ENCODE results near the gene RPS6KC1.

The RPS6KC1 gene

GRCh38 chr1:213164561-213164960, 113.5 kb downstream of the RPS6KC1 start:
- Histone ChIP-seq H3K4ac (ENCODE audit: low read depth in 1 of 2, low read length in 2 of 2) (no peak overlapping the region), H4K91ac (ENCODE audit: low read length) (no peak overlapping the region), H3K4me1 (ENCODE audit: control insufficient read depth, insufficient read depth, low read depth, low read length) (no peaks in the 10 kb centered on the region), H3K23ac (ENCODE audit: low read length in 2 of 2) (no peak overlapping the region), H2AFZ (ENCODE audit: low read depth, low read length) (no peak overlapping the region), H2BK5ac (ENCODE audit: low read depth, low read length, poor library complexity, severe bottlenecking) (no peak overlapping the region), H2BK120ac (ENCODE audit: low read depth, low read length) (no peak overlapping the region), H3K18ac (ENCODE audit: low read depth in 1 of 2, low read length in 2 of 2) (no peak overlapping the region), H3K27ac (ENCODE audit: low read length, poor library complexity, severe bottlenecking) (no peak overlapping the region), H2BK12ac (ENCODE audit: low read length in 2 of 2) (no peak overlapping the region), H2AK5ac (ENCODE audit: low read length, severe bottlenecking) (no peak overlapping the region), H3K4me2 (ENCODE audit: low read length, poor library complexity, severe bottlenecking) (no peak overlapping the region), H3K4me3 (ENCODE audit: insufficient read depth in 1 of 2, low read depth in 1 of 2, low read length in 2 of 2) (no peak overlapping the region), H2BK15ac (ENCODE audit: low read depth, poor library complexity, severe bottlenecking) (no peak overlapping the region), H3K14ac (ENCODE audit: low read length in 2 of 2) (no peak overlapping the region), H3K27me3 (ENCODE audit: control insufficient read depth in 1 of 2, insufficient read depth in 1 of 2, low read length in 2 of 2) (no peaks in the 10 kb centered on the region), H3K9me3 (ENCODE audit: control insufficient read depth, low read length) (no peaks in the 10 kb centered on the region), H3K79me1 (replicated peaks; ENCODE audit: low read length, poor library complexity, severe bottlenecking) (peaks cover 12% of the 10 kb centered on the region), H4K8ac (ENCODE audit: low read length) (no peak overlapping the region), H3K36me3 (ENCODE audit: control insufficient read depth in 1 of 2, insufficient read depth in 2 of 2, low read depth in 1 of 2, low read length in 2 of 2) (no peaks in the 10 kb centered on the region), H3K9ac (ENCODE audit: low read length) (no peak overlapping the region)
- no peak for DNase-seq
- WGBS, result 98% methylated on average over 3 of the region's 3 CpGs

- H2BK15ac ChIP-seq (ENCODE audit: low read depth, poor library complexity, severe bottlenecking), result no peak overlapping the region
- 93% methylated on average over 3 of the region's 3 CpGs for WGBS
Measured at GRCh38 chr1:213166852-213167251, 115.8 kb downstream of the RPS6KC1 start.

GRCh38 chr1:213171711-213172110, 120.7 kb downstream of the RPS6KC1 start:
- no peak overlapping the region for H2BK12ac ChIP-seq (ENCODE audit: low read length in 2 of 2)
- no peak overlapping the region for H3K27ac ChIP-seq (ENCODE audit: low read length, poor library complexity, severe bottlenecking)
- H3K36me3 ChIP-seq (ENCODE audit: control insufficient read depth in 1 of 2, insufficient read depth in 2 of 2, low read depth in 1 of 2, low read length in 2 of 2), result peaks cover 2 to 30% of the 10 kb centered on the region in 2 experiments
- no peak overlapping the region for H3K4ac ChIP-seq (ENCODE audit: low read depth in 1 of 2, low read length in 2 of 2)
- H3K4me2 ChIP-seq (ENCODE audit: low read length, poor library complexity, severe bottlenecking), result no peak overlapping the region
- H3K79me1 ChIP-seq (replicated peaks; ENCODE audit: low read length, poor library complexity, severe bottlenecking), result peaks cover 3% of the 10 kb centered on the region
- no peak overlapping the region for H2BK15ac ChIP-seq (ENCODE audit: low read depth, poor library complexity, severe bottlenecking)
- no peaks in the 10 kb centered on the region for H3K4me1 ChIP-seq (ENCODE audit: control insufficient read depth, insufficient read depth, low read depth, low read length)
- H2AK5ac ChIP-seq (ENCODE audit: low read length, severe bottlenecking), result no peak overlapping the region
- H3K23ac ChIP-seq (ENCODE audit: low read length in 2 of 2), result no peak overlapping the region
- no peak for DNase-seq
- no peak overlapping the region for H3K9ac ChIP-seq (ENCODE audit: low read length)
- over 99% methylated on average over 5 of the region's 5 CpGs for WGBS
- no peak overlapping the region for H4K8ac ChIP-seq (ENCODE audit: low read length)
- H4K91ac ChIP-seq (ENCODE audit: low read length), result no peak overlapping the region
- no peak overlapping the region for H2AFZ ChIP-seq (ENCODE audit: low read depth, low read length)
- H3K27me3 ChIP-seq (ENCODE audit: control insufficient read depth in 1 of 2, insufficient read depth in 1 of 2, low read length in 2 of 2), result no peaks in the 10 kb centered on the region
- no peaks in the 10 kb centered on the region for H3K9me3 ChIP-seq (ENCODE audit: control insufficient read depth, low read length)
- H3K4me3 ChIP-seq (ENCODE audit: insufficient read depth in 1 of 2, low read depth in 1 of 2, low read length in 2 of 2), result no peak overlapping the region
- H3K14ac ChIP-seq (ENCODE audit: low read length in 2 of 2), result no peak overlapping the region
- H2BK120ac ChIP-seq (ENCODE audit: low read depth, low read length), result no peak overlapping the region
- H2BK5ac ChIP-seq (ENCODE audit: low read depth, low read length, poor library complexity, severe bottlenecking), result no peak overlapping the region
- no peak overlapping the region for H3K18ac ChIP-seq (ENCODE audit: low read depth in 1 of 2, low read length in 2 of 2)

More at GRCh38 chr1:213166852-213167251, 115.8 kb downstream of the RPS6KC1 start:
- peaks cover 0 to 4% of the 10 kb centered on the region in 2 experiments for H3K36me3 ChIP-seq (ENCODE audit: control insufficient read depth in 1 of 2, insufficient read depth in 2 of 2, low read depth in 1 of 2, low read length in 2 of 2)
- H3K9ac ChIP-seq (ENCODE audit: low read length), result no peak overlapping the region
- no peaks in the 10 kb centered on the region for H3K9me3 ChIP-seq (ENCODE audit: control insufficient read depth, low read length)
- H2BK120ac ChIP-seq (ENCODE audit: low read depth, low read length), result no peak overlapping the region
- H3K27ac ChIP-seq (ENCODE audit: low read length, poor library complexity, severe bottlenecking), result no peak overlapping the region
- no peak overlapping the region for H3K18ac ChIP-seq (ENCODE audit: low read depth in 1 of 2, low read length in 2 of 2)
- H3K79me1 ChIP-seq (replicated peaks; ENCODE audit: low read length, poor library complexity, severe bottlenecking), result peaks cover 10% of the 10 kb centered on the region
- no peak overlapping the region for H2BK5ac ChIP-seq (ENCODE audit: low read depth, low read length, poor library complexity, severe bottlenecking)
- no peak for DNase-seq
- no peak overlapping the region for H3K23ac ChIP-seq (ENCODE audit: low read length in 2 of 2)
- H3K4me3 ChIP-seq (ENCODE audit: insufficient read depth in 1 of 2, low read depth in 1 of 2, low read length in 2 of 2), result no peak overlapping the region
- H3K14ac ChIP-seq (ENCODE audit: low read length in 2 of 2), result no peak overlapping the region
- H3K27me3 ChIP-seq (ENCODE audit: control insufficient read depth in 1 of 2, insufficient read depth in 1 of 2, low read length in 2 of 2), result no peaks in the 10 kb centered on the region
- no peak overlapping the region for H3K4ac ChIP-seq (ENCODE audit: low read depth in 1 of 2, low read length in 2 of 2)
- H3K4me2 ChIP-seq (ENCODE audit: low read length, poor library complexity, severe bottlenecking), result no peak overlapping the region
- H2AK5ac ChIP-seq (ENCODE audit: low read length, severe bottlenecking), result no peak overlapping the region
- no peak overlapping the region for H2AFZ ChIP-seq (ENCODE audit: low read depth, low read length)
- no peak overlapping the region for H2BK12ac ChIP-seq (ENCODE audit: low read length in 2 of 2)
- no peak overlapping the region for H4K8ac ChIP-seq (ENCODE audit: low read length)
- H4K91ac ChIP-seq (ENCODE audit: low read length), result no peak overlapping the region
- H3K4me1 ChIP-seq (ENCODE audit: control insufficient read depth, insufficient read depth, low read depth, low read length), result no peaks in the 10 kb centered on the region

- H3K4ac ChIP-seq (ENCODE audit: low read depth in 1 of 2, low read length in 2 of 2), result no peak overlapping the region
- no peak overlapping the region for H4K91ac ChIP-seq (ENCODE audit: low read length)
- no peaks in the 10 kb centered on the region for H3K27me3 ChIP-seq (ENCODE audit: control insufficient read depth in 1 of 2, insufficient read depth in 1 of 2, low read length in 2 of 2)
- H3K79me1 ChIP-seq (replicated peaks; ENCODE audit: low read length, poor library complexity, severe bottlenecking), result peaks cover 1% of the 10 kb centered on the region
- no peak overlapping the region for H2BK120ac ChIP-seq (ENCODE audit: low read depth, low read length)
- no peak overlapping the region for H2BK15ac ChIP-seq (ENCODE audit: low read depth, poor library complexity, severe bottlenecking)
- no peak overlapping the region for H2AFZ ChIP-seq (ENCODE audit: low read depth, low read length)
- no peak overlapping the region for H3K23ac ChIP-seq (ENCODE audit: low read length in 2 of 2)
- peaks cover 5 to 44% of the 10 kb centered on the region in 2 experiments for H3K36me3 ChIP-seq (ENCODE audit: control insufficient read depth in 1 of 2, insufficient read depth in 2 of 2, low read depth in 1 of 2, low read length in 2 of 2)
- no peak overlapping the region for H2BK5ac ChIP-seq (ENCODE audit: low read depth, low read length, poor library complexity, severe bottlenecking)
- DNase-seq, result no peak
- no peak overlapping the region for H2BK12ac ChIP-seq (ENCODE audit: low read length in 2 of 2)
- H3K14ac ChIP-seq (ENCODE audit: low read length in 2 of 2), result no peak overlapping the region
- H2AK5ac ChIP-seq (ENCODE audit: low read length, severe bottlenecking), result no peak overlapping the region
- no peak overlapping the region for H4K8ac ChIP-seq (ENCODE audit: low read length)
- no peaks in the 10 kb centered on the region for H3K4me1 ChIP-seq (ENCODE audit: control insufficient read depth, insufficient read depth, low read depth, low read length)
- no peak overlapping the region for H3K27ac ChIP-seq (ENCODE audit: low read length, poor library complexity, severe bottlenecking)
- H3K18ac ChIP-seq (ENCODE audit: low read depth in 1 of 2, low read length in 2 of 2), result no peak overlapping the region
- H3K9me3 ChIP-seq (ENCODE audit: control insufficient read depth, low read length), result no peaks in the 10 kb centered on the region
- no peak overlapping the region for H3K9ac ChIP-seq (ENCODE audit: low read length)
- WGBS, result 88% methylated on average over 3 of the region's 3 CpGs
- no peak overlapping the region for H3K4me3 ChIP-seq (ENCODE audit: insufficient read depth in 1 of 2, low read depth in 1 of 2, low read length in 2 of 2)
- H3K4me2 ChIP-seq (ENCODE audit: low read length, poor library complexity, severe bottlenecking), result no peak overlapping the region
Measured at GRCh38 chr1:213176341-213176740, 125.3 kb downstream of the RPS6KC1 start.
